HL-60 (cell line): ENCODE data around the gene RALY.

Source experiments
- CTCF ChIP-seq: IDR thresholded peaks from one replicate; pipeline ENCODE4 v1.5.1; 2011; ENCODE audit warnings: low read length, control low read depth, inconsistent platforms; ENCODE audit not compliant: insufficient read depth
- POLR2AphosphoS5 ChIP-seq: IDR thresholded peaks from 2 replicates; pipeline ENCODE4 v1.6.1; 2012; ENCODE audit warnings: low read depth
- REST ChIP-seq: IDR thresholded peaks from 2 replicates; pipeline ENCODE4 v1.6.1; 2012; ENCODE audit warnings: low read depth; ENCODE audit not compliant: insufficient replicate concordance

GRCh38 chr20:34115232-34115631, 121.5 kb downstream of the RALY start:
- TF ChIP-seq CTCF: no peak
- TF ChIP-seq POLR2AphosphoS5: no peak
- TF ChIP-seq REST: no peak
